Neural cell (in vitro differentiated cells): ENCODE data around the gene SLC16A12. TPM values are rescaled to one million over a fixed set of nuclear protein-coding genes. Genes with fewer than 3 reads are reported as not detected.
"Not testable (repeated sequence)": the region's sequence is repeated elsewhere in the genome, so short reads cannot be mapped to it uniquely, and the experiment has no call there.

Experiments
- H2AFZ ChIP-seq: fragments of 200-600, 300-800 bp; sonication (generic), shearing (Covaris generic); 2 replicates; pipeline ENCODE4 v1.6.0; 2014; ENCODE audit warnings: low read depth, mild to moderate bottlenecking, antibody characterized with exemption, low read length, moderate library complexity
- H3F3A ChIP-seq: fragments of 200-600 bp; shearing (Covaris generic); 2 replicates; pipeline ENCODE4 v1.6.1; 2016; ENCODE audit warnings: mild to moderate bottlenecking, moderate library complexity, mixed read lengths, antibody characterized with exemption, low read length; ENCODE audit not compliant: insufficient read depth, poor library complexity, severe bottlenecking
- H3K27ac ChIP-seq: fragments of 200-600, 300-800 bp; sonication (generic), shearing (Covaris generic); 2 replicates; pipeline ENCODE4 v1.5.1; 2014; ENCODE audit warnings: mild to moderate bottlenecking, low read length, moderate library complexity
- H3K27me3 ChIP-seq: fragments of 300-800, 200-600 bp; sonication (generic), shearing (Covaris generic); 2 replicates; pipeline ENCODE4 v1.6.0; 2014; ENCODE audit warnings: mild to moderate bottlenecking, low read depth, low read length, moderate library complexity; ENCODE audit not compliant: insufficient read depth
- H3K36me3 ChIP-seq: fragments of 300-800, 200-600 bp; sonication (generic), shearing (Covaris generic); 2 replicates; pipeline ENCODE4 v1.5.1; 2014; ENCODE audit warnings: mild to moderate bottlenecking, antibody characterized with exemption, low read length, moderate library complexity; ENCODE audit not compliant: insufficient read depth
- H3K4me2 ChIP-seq: fragments of 300-800, 200-600 bp; sonication (generic), shearing (Covaris generic); 2 replicates; pipeline ENCODE4 v1.6.0; 2014; ENCODE audit warnings: mild to moderate bottlenecking, low read length
- H3K4me3 ChIP-seq: fragments of 300-800, 200-600 bp; sonication (generic), shearing (Covaris generic); 2 replicates; pipeline ENCODE4 v1.5.1; 2014; ENCODE audit warnings: mild to moderate bottlenecking, low read length, moderate library complexity
- H3K79me2 ChIP-seq: fragments of 200-600 bp; shearing (Covaris generic); replicated peaks from 2 replicates; pipeline ENCODE4 v1.6.0; 2014; ENCODE audit warnings: mild to moderate bottlenecking, low read length, moderate library complexity; ENCODE audit not compliant: insufficient read depth
- H3K9ac ChIP-seq: fragments of 300-800, 200-600 bp; sonication (generic), shearing (Covaris generic); 2 replicates; pipeline ENCODE4 v1.6.1; 2016; ENCODE audit warnings: mild to moderate bottlenecking, low read length, mixed read lengths
- H3K9me2 ChIP-seq: fragments of 200-600 bp; shearing (Covaris generic); 2 replicates; pipeline ENCODE4 v1.6.1; 2016; ENCODE audit warnings: mild to moderate bottlenecking, low read length, mixed read lengths; ENCODE audit not compliant: insufficient read depth
- H3K9me3 ChIP-seq: fragments of 200-600, 300-800 bp; sonication (generic), shearing (Covaris generic); 2 replicates; pipeline ENCODE4 v1.6.1; 2016; ENCODE audit warnings: mild to moderate bottlenecking, mixed run types, low read length, moderate library complexity, mixed read lengths
- H4K20me1 ChIP-seq: fragments of 200-600 bp; shearing (Covaris generic); 2 replicates; pipeline ENCODE4 v1.6.1; 2016; ENCODE audit warnings: mild to moderate bottlenecking, mixed run types; ENCODE audit not compliant: insufficient read depth
- EP300 ChIP-seq: fragments of 450-650 bp; conservative IDR thresholded peaks from 2 replicates; pipeline ENCODE4 v1.6.1; 2014; ENCODE audit warnings: antibody characterized with exemption, mild to moderate bottlenecking, moderate library complexity; ENCODE audit not compliant: poor library complexity, severe bottlenecking
- EZH2 ChIP-seq: fragments of 200-600, 300-800 bp; shearing (Covaris generic), sonication (generic); IDR thresholded peaks from 2 replicates; pipeline ENCODE4 v1.6.1; 2014; ENCODE audit warnings: antibody characterized with exemption, low read length, borderline replicate concordance, mild to moderate bottlenecking; ENCODE audit not compliant: insufficient read depth, poor library complexity, severe bottlenecking
- MXI1 ChIP-seq: fragments of 450-650 bp; conservative IDR thresholded peaks from 2 replicates; pipeline ENCODE4 v1.6.1; 2014; ENCODE audit warnings: antibody characterized with exemption, mild to moderate bottlenecking; ENCODE audit not compliant: poor library complexity, severe bottlenecking
- POLR2AphosphoS5 ChIP-seq: IDR thresholded peaks from 2 replicates; pipeline ENCODE4 v1.6.1; 2012
- RAD21 ChIP-seq: fragments of 450-650 bp; conservative IDR thresholded peaks from 2 replicates; pipeline ENCODE4 v1.6.1; 2014; ENCODE audit warnings: antibody characterized with exemption, mild to moderate bottlenecking, moderate library complexity
- SMC3 ChIP-seq: fragments of 450-650 bp; conservative IDR thresholded peaks from 2 replicates; pipeline ENCODE4 v1.6.1; 2014; ENCODE audit warnings: antibody characterized with exemption, mild to moderate bottlenecking, moderate library complexity; ENCODE audit not compliant: poor library complexity
- TAF1 ChIP-seq: IDR thresholded peaks from 2 replicates; pipeline ENCODE4 v1.6.1; 2012; ENCODE audit warnings: low read depth
- polyA plus RNA-seq: library from polyadenylated mRNA; depleted of rRNA; stranded (reverse); fragments of >200 nt; gene quantifications from 2 replicates; pipeline ENCODE4 v1.2.3, GENCODE V29; 2014
- TF ChIP-seq, protein P1 (sequence below): fragments of 450-650 bp; IDR thresholded peaks from 2 replicates; pipeline ENCODE4 v1.5.1; 2014; ENCODE audit warnings: antibody characterized with exemption, mild to moderate bottlenecking, moderate library complexity; ENCODE audit not compliant: poor library complexity, severe bottlenecking

The SLC16A12 gene
- polyA plus RNA-seq, 1 donor from 2014 or later: 0.04 TPM

DNA sequence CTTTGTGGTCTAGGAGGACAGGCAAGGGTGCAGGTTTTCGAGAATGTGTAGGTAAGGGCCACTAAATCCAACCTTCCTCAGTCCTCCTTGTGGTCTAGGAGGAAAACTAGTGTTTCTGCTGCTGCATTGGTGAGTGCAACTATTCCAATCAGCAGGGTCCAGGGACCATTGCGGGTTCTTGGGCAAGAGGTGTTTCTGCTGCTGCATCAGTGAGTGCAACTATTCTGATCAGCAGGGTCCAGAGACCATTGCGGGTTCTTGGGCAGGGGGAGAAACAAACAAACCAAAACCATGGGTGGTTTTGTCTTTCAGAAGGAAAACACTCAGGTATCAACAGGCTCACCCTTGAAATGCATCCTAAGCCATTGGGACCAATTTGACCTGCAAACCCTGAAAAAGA lies 127.6 kb downstream of the SLC16A12 start:
- not testable (repeated sequence) for H4K20me1 ChIP-seq, H3K9me2 ChIP-seq, H3K4me2 ChIP-seq, H3F3A ChIP-seq, H3K9me3 ChIP-seq, H2AFZ ChIP-seq, H3K27ac ChIP-seq, H3K4me3 ChIP-seq, H3K9ac ChIP-seq, H3K36me3 ChIP-seq, H3K79me2 ChIP-seq, H3K27me3 ChIP-seq

DNA sequence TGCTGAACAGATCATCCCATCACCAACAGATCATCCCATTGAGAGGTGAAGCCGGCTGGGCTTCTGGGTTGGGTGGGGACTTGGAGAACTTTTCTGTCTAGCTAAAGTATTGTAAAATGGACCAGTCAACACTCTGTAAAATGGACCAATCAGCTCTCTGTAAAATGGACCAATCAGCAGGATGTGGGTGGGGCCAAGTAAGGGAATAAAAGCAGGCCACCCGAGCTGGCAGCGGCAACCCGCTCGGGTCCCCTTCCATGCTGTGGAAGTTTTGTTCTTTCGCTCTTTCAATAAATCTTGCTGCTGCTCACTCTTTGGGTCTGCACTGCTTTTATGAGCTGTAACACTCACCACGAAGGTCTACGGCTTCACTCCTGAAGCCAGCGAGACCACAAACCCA lies 129.2 kb downstream of the SLC16A12 start:
- not testable (repeated sequence) for H3K27me3 ChIP-seq, H3K27ac ChIP-seq, H3K9me3 ChIP-seq, H3K4me3 ChIP-seq, H3K36me3 ChIP-seq, H4K20me1 ChIP-seq, H3K9ac ChIP-seq, H2AFZ ChIP-seq, H3K9me2 ChIP-seq, H3F3A ChIP-seq, H3K4me2 ChIP-seq, H3K79me2 ChIP-seq

DNA sequence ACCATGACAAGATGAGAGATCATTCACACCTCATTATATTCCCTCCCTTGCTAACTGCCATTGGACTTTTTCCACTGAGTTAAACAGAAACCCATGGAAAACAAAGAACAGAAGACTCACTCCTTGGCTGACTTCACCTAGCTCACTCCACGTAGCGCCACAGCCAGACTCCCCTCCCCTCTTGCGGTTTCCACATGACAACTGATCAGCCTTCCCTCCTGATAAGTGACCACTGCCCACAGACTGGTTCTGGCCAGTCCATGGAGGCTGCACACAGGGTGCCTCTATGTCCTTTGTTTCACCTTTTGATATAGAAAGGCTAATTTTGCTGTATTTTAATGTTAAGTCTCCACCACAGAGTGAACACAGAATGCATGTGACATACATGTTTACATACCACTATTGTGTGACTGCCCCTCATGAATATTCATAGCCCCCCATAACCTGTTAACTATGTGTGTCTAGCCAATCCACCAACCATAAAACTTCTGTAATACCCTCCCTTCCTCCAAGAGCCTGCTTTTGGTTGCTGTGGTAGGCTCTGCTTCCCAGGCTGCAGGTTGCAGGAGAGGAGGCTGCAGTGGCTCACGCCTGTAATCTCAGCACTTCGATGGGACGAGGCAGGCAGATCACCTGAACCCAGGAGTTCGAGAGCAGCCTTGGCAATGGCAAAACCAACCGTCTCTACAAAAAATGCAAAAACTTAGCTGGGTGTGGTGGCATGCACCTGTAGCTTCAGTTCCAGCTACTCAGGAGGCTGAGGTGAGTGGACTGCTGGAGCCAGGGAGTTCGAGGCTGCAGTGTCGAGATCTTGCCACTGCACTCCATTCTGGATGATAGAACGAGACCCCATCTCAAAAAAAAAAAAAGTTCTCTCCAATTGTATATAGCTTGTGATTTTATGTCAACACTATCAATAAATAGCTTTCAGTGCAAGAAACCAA lies 131.0 kb downstream of the SLC16A12 start:
- Histone ChIP-seq H3K9ac (no peak overlapping the region), H4K20me1 (no peaks in the 10 kb centered on the region), H3F3A (no peaks in the 10 kb centered on the region), H3K36me3 (no peaks in the 10 kb centered on the region), H3K9me3 (no peaks in the 10 kb centered on the region), H3K79me2 (no peaks in the 10 kb centered on the region), H3K27me3 (no peaks in the 10 kb centered on the region), H3K27ac (no peak overlapping the region), H3K4me3 (no peak overlapping the region), H3K4me2 (no peak overlapping the region), H2AFZ (no peak overlapping the region), H3K9me2 (no peaks in the 10 kb centered on the region)
- TF ChIP-seq, protein P1, sequence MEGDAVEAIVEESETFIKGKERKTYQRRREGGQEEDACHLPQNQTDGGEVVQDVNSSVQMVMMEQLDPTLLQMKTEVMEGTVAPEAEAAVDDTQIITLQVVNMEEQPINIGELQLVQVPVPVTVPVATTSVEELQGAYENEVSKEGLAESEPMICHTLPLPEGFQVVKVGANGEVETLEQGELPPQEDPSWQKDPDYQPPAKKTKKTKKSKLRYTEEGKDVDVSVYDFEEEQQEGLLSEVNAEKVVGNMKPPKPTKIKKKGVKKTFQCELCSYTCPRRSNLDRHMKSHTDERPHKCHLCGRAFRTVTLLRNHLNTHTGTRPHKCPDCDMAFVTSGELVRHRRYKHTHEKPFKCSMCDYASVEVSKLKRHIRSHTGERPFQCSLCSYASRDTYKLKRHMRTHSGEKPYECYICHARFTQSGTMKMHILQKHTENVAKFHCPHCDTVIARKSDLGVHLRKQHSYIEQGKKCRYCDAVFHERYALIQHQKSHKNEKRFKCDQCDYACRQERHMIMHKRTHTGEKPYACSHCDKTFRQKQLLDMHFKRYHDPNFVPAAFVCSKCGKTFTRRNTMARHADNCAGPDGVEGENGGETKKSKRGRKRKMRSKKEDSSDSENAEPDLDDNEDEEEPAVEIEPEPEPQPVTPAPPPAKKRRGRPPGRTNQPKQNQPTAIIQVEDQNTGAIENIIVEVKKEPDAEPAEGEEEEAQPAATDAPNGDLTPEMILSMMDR: no peak
- no peak for TF ChIP-seq POLR2AphosphoS5
- TF ChIP-seq RAD21: no peak
- TF ChIP-seq SMC3: no peak
- no peak for TF ChIP-seq TAF1
- TF ChIP-seq EP300: no peak

DNA sequence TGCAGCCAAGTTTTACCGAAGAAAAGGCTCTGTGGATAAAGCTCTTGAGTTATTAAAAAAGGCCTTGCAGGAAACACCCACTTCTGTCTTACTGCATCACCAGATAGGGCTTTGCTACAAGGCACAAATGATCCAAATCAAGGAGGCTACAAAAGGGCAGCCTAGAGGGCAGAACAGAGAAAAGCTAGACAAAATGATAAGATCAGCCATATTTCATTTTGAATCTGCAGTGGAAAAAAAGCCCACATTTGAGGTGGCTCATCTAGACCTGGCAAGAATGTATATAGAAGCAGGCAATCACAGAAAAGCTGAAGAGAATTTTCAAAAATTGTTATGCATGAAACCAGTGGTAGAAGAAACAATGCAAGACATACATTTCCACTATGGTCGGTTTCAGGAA lies 132.4 kb downstream of the SLC16A12 start:
- no peak overlapping the region for H3K4me2 ChIP-seq
- H2AFZ ChIP-seq: no peak overlapping the region
- no peak for TF ChIP-seq EP300
- TF ChIP-seq, protein P1: no peak
- no peak for TF ChIP-seq TAF1
- no peak for TF ChIP-seq POLR2AphosphoS5
- no peak for TF ChIP-seq EZH2
- TF ChIP-seq MXI1: no peak
- no peak overlapping the region for H3K27ac ChIP-seq
- no peaks in the 10 kb centered on the region for H3K9me2 ChIP-seq
- H3K9me3 ChIP-seq: no peaks in the 10 kb centered on the region
- H3K79me2 ChIP-seq: no peaks in the 10 kb centered on the region
- no peaks in the 10 kb centered on the region for H3K36me3 ChIP-seq
- no peak overlapping the region for H3K4me3 ChIP-seq
- H4K20me1 ChIP-seq: no peaks in the 10 kb centered on the region
- H3F3A ChIP-seq: no peaks in the 10 kb centered on the region
- no peak overlapping the region for H3K9ac ChIP-seq
- H3K27me3 ChIP-seq: no peaks in the 10 kb centered on the region
